Keratinocyte (primary cell): ENCODE results near the gene PISD. TPM values are rescaled to one million over a fixed set of nuclear protein-coding genes. Genes with fewer than 3 reads are reported as not detected.

Experiments
- DNase-seq: peaks from one replicate; pipeline ENCODE4 v3.0.0-alpha.2; 2011; ENCODE audit warnings: low read depth, missing footprints, low spot score
- FAIRE-seq: peaks from 2 replicates; lab custom pipeline; 2011; peaks lifted over from hg19 to GRCh38; lab: Jason Lieb, UNC
- H2AFZ ChIP-seq: 2 replicates; pipeline ENCODE4 v1.6.0; 2012; ENCODE audit warnings: low read length, control low read depth, inconsistent platforms; ENCODE audit not compliant: control insufficient read depth
- H3K27ac ChIP-seq: 2 replicates; pipeline ENCODE4 v1.5.1; 2011; ENCODE audit warnings: low read length; ENCODE audit not compliant: control insufficient read depth, insufficient read depth
- H3K27me3 ChIP-seq: 3 replicates; pipeline ENCODE4 v1.6.0; 2011; ENCODE audit warnings: low read length; ENCODE audit not compliant: control insufficient read depth, insufficient read depth; ENCODE audit errors: extremely low read depth
- H3K36me3 ChIP-seq, 2 experiments: 2 replicates in 1 of 2; 3 replicates in 1 of 2; pipeline ENCODE4 v1.5.1; 2011; ENCODE audit warnings: low read length in 2 of 2, mild to moderate bottlenecking in 1 of 2; ENCODE audit not compliant: control insufficient read depth in 2 of 2, insufficient read depth in 2 of 2; ENCODE audit errors: extremely low read depth in 1 of 2
- H3K4me1 ChIP-seq: 3 replicates; pipeline ENCODE4 v1.5.1; 2011; ENCODE audit warnings: low read length; ENCODE audit not compliant: control insufficient read depth, insufficient read depth; ENCODE audit errors: extremely low read depth
- H3K4me2 ChIP-seq: 3 replicates; pipeline ENCODE4 v1.6.0; 2011; ENCODE audit warnings: low read depth, low read length; ENCODE audit not compliant: control insufficient read depth, insufficient read depth; ENCODE audit errors: extremely low read depth
- H3K4me3 ChIP-seq, 3 experiments: fragments of 200-600 bp in 1 of 3; sonication (generic) in 1 of 3; 2 replicates in 2 of 3; 3 replicates in 1 of 3; pipeline ENCODE4 v1.5.1; 2011 to 2016; ENCODE audit warnings: low read length in 3 of 3, mild to moderate bottlenecking in 3 of 3, control low read depth in 2 of 3, inconsistent platforms in 1 of 3, low read depth in 1 of 3, mixed read lengths in 1 of 3, mixed run types in 1 of 3, moderate library complexity in 1 of 3; ENCODE audit not compliant: control insufficient read depth in 2 of 3, insufficient read depth in 2 of 3; ENCODE audit errors: extremely low read depth in 1 of 3
- H3K79me2 ChIP-seq: 2 replicates; pipeline ENCODE4 v1.6.0; 2012; ENCODE audit warnings: low read length; ENCODE audit not compliant: control insufficient read depth, insufficient read depth
- H3K9ac ChIP-seq: 3 replicates; pipeline ENCODE4 v1.6.0; 2011; ENCODE audit warnings: low read length; ENCODE audit not compliant: control insufficient read depth, insufficient read depth; ENCODE audit errors: extremely low read depth
- H3K9me1 ChIP-seq: 3 replicates; pipeline ENCODE4 v1.6.0; 2011; ENCODE audit warnings: low read length; ENCODE audit not compliant: control insufficient read depth, insufficient read depth; ENCODE audit errors: extremely low read depth
- H3K9me3 ChIP-seq: 2 replicates; pipeline ENCODE4 v1.5.1; 2012; ENCODE audit warnings: low read depth, low read length; ENCODE audit not compliant: control insufficient read depth
- H4K20me1 ChIP-seq: 3 replicates; pipeline ENCODE4 v1.6.0; 2011; ENCODE audit warnings: low read length; ENCODE audit not compliant: control insufficient read depth, insufficient read depth; ENCODE audit errors: extremely low read depth
- CTCF ChIP-seq, 3 experiments: IDR thresholded peaks in 1 of 3; conservative IDR thresholded peaks in 1 of 3; optimal IDR thresholded peaks in 1 of 3; 2 replicates in 2 of 3; 3 replicates in 1 of 3; pipeline versions ENCODE3 to v1.5.1; 2011; ENCODE audit warnings: low read length in 3 of 3, mild to moderate bottlenecking in 3 of 3, moderate library complexity in 2 of 3, control low read depth in 1 of 3, inconsistent platforms in 1 of 3; ENCODE audit not compliant: insufficient read depth in 2 of 3; ENCODE audit errors: extremely low read depth in 1 of 3
- EZH2 ChIP-seq: IDR thresholded peaks from one replicate; pipeline ENCODE4 v1.6.1; 2012; ENCODE audit warnings: inconsistent platforms, mild to moderate bottlenecking, low read length, moderate library complexity
- dilution Hi-C: fragments of 300-500 bp; cut with MboI; formaldehyde crosslinking; loops from one replicate; pipeline ENCODE4 v1.7.0; 2020; ENCODE audit warnings: low sequenced_read_pairs; ENCODE audit not compliant: extremely low pct_ligation_motif_present
- polyA plus RNA-seq, 5 experiments: library from polyadenylated mRNA; depleted of rRNA in 3 of 5; stranded (reverse) in 3 of 5; stranded (forward) in 1 of 5; unstranded in 1 of 5; fragments of >200 nt; gene quantifications; 1 replicate in 1 of 5; 2 replicates in 3 of 5; 3 replicates in 1 of 5; pipeline versions ENCODE4 v1.2.1 to v1.2.3, GENCODE V29; 2011 to 2012; ENCODE audit warnings: missing spikeins in 2 of 5, low read depth in 1 of 5, low replicate concordance in 1 of 5

Gene PISD
- polyA plus RNA-seq, 1 donor (not counting 4 experiments of a cell fraction or from before 2014, with no cell fraction given) = 25.5 TPM

- Histone ChIP-seq H3K36me3 (peaks cover 33 to 56% of the 10 kb centered on the region in 2 experiments), H4K20me1 (peaks cover 39% of the 10 kb centered on the region), H3K4me2 (no peak overlapping the region), H3K79me2 (peaks cover 54% of the 10 kb centered on the region), H3K27ac (no peak overlapping the region), H3K9ac (no peak overlapping the region), H3K9me1 (peaks cover 2% of the 10 kb centered on the region), H3K4me1 (peaks cover 18% of the 10 kb centered on the region), H3K27me3 (no peaks in the 10 kb centered on the region), H3K9me3 (no peaks in the 10 kb centered on the region), H3K4me3 (no peak overlapping the region), H2AFZ (no peak overlapping the region)
- TF ChIP-seq CTCF (optimal IDR thresholded peaks at IDR 0.05 in 1 of 3, IDR thresholded peaks at IDR 0.05 in 1 of 3, conservative IDR thresholded peaks at IDR 0.05 in 1 of 3; ENCODE audit: extremely low read depth in 1 of 3, insufficient read depth in 2 of 3, low read length in 3 of 3) (no peak), EZH2 (no peak)
- dilution Hi-C loops = no loop called here
- DNase-seq (no peak), FAIRE-seq (no peak)
Measured at GRCh38 chr22:31621507-31622124, 40.4 kb downstream of the PISD start.

GRCh38 chr22:31620756-31621480 is 41.1 kb downstream of the PISD start:
- peaks cover 12% of the 10 kb centered on the region for H3K4me1 ChIP-seq
- TF ChIP-seq EZH2 = no peak
- TF ChIP-seq CTCF (optimal IDR thresholded peaks at IDR 0.05 in 1 of 3, IDR thresholded peaks at IDR 0.05 in 1 of 3, conservative IDR thresholded peaks at IDR 0.05 in 1 of 3; ENCODE audit: extremely low read depth in 1 of 3, insufficient read depth in 2 of 3, low read length in 3 of 3) = no peak
- no peak overlapping the region for H3K27ac ChIP-seq
- H4K20me1 ChIP-seq = peaks cover 35% of the 10 kb centered on the region
- peaks cover 33 to 56% of the 10 kb centered on the region in 2 experiments for H3K36me3 ChIP-seq
- DNase-seq = no peak
- no peak for FAIRE-seq
- dilution Hi-C loops = no loop called here
- H3K9me3 ChIP-seq = no peaks in the 10 kb centered on the region
- no peaks in the 10 kb centered on the region for H3K27me3 ChIP-seq
- H3K4me3 ChIP-seq = no peak overlapping the region
- H3K9ac ChIP-seq = no peak overlapping the region
- peaks cover 2% of the 10 kb centered on the region for H3K9me1 ChIP-seq
- no peak overlapping the region for H3K4me2 ChIP-seq
- no peak overlapping the region for H2AFZ ChIP-seq
- H3K79me2 ChIP-seq = peaks cover 47% of the 10 kb centered on the region
